Esophagus muscularis mucosa (tissue), 3 donors: Measurements from ENCODE around the gene DGUOK.

ENCODE experiments used
- POLR2A ChIP-seq: fragments of 450-650 bp; IDR thresholded peaks from one replicate; pipeline ENCODE4 v1.6.1; 2017; ENCODE audit warnings: antibody characterized with exemption, moderate library complexity, mild to moderate bottlenecking, low read depth
- TF ChIP-seq, protein P1 (sequence below), 3 experiments: fragments of 200-600 bp in 2 of 3; fragments of 450-650 bp in 1 of 3; sonication (generic) in 2 of 3; IDR thresholded peaks; one replicate each; pipeline ENCODE4 v1.5.1; 2017 to 2019; ENCODE audit warnings: antibody characterized with exemption in 3 of 3, mild to moderate bottlenecking in 2 of 3, moderate library complexity in 1 of 3

DNA sequence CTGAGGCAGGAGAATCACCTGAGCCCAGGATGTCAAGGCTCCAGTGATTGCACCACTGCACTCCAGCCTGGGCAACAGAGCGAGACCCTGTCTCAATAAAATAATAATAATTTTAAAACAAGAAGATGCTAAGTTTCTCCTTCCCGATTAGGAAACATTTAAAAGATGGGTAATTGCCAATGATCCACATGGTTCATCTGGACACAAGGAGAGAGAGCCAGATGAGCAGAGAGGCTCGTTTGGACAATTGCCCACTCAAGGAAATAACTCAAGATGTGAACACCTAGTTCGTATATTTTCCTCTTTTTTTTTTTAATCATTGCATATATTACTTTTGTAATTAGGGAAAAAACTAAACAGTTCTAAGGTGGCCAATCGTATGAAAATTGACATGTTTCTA, 37.5 kb upstream of the DGUOK start:
- TF ChIP-seq, protein P1, sequence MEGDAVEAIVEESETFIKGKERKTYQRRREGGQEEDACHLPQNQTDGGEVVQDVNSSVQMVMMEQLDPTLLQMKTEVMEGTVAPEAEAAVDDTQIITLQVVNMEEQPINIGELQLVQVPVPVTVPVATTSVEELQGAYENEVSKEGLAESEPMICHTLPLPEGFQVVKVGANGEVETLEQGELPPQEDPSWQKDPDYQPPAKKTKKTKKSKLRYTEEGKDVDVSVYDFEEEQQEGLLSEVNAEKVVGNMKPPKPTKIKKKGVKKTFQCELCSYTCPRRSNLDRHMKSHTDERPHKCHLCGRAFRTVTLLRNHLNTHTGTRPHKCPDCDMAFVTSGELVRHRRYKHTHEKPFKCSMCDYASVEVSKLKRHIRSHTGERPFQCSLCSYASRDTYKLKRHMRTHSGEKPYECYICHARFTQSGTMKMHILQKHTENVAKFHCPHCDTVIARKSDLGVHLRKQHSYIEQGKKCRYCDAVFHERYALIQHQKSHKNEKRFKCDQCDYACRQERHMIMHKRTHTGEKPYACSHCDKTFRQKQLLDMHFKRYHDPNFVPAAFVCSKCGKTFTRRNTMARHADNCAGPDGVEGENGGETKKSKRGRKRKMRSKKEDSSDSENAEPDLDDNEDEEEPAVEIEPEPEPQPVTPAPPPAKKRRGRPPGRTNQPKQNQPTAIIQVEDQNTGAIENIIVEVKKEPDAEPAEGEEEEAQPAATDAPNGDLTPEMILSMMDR (IDR thresholded peaks at IDR 0.05): no peak
- TF ChIP-seq POLR2A: no peak
